ENCODE data around the gene FGF12.

FGF12 gene

GRCh38 chr3:192675958-192676649, 51.2 kb downstream of the FGF12 start:
- DNase-seq = no peak

GRCh38 chr3:192655628-192656027, 71.7 kb downstream of the FGF12 start:
- DNase-seq = no peak

GRCh38 chr3:192655040-192655439, 72.3 kb downstream of the FGF12 start:
- DNase-seq = no peak

GRCh38 chr3:192653862-192654261, 73.5 kb downstream of the FGF12 start:
- DNase-seq = no peak

- DNase-seq = no peak
Measured at GRCh38 chr3:192652727-192653126, 74.6 kb downstream of the FGF12 start.

GRCh38 chr3:192651836-192652512, 75.4 kb downstream of the FGF12 start:
- DNase-seq = no peak

GRCh38 chr3:192645437-192645836, 81.9 kb downstream of the FGF12 start:
- DNase-seq = peak; percentile 11

GRCh38 chr3:192642651-192643050, 84.7 kb downstream of the FGF12 start:
- no peak for DNase-seq

GRCh38 chr3:192641919-192642318, 85.4 kb downstream of the FGF12 start:
- no peak for DNase-seq

GRCh38 chr3:192639987-192640386, 87.4 kb downstream of the FGF12 start:
- DNase-seq = no peak

- DNase-seq = no peak
Measured at GRCh38 chr3:192637803-192638202, 89.5 kb downstream of the FGF12 start.

- DNase-seq = no peak
Measured at GRCh38 chr3:192636517-192637444, 90.6 kb downstream of the FGF12 start.

GRCh38 chr3:192629429-192629828, 97.9 kb downstream of the FGF12 start:
- no peak for DNase-seq

- no peak for DNase-seq
Measured at GRCh38 chr3:192621909-192622308, 105.4 kb downstream of the FGF12 start.

GRCh38 chr3:192620275-192620674, 107.1 kb downstream of the FGF12 start:
- no peak for DNase-seq

GRCh38 chr3:192611411-192611810, 115.9 kb downstream of the FGF12 start:
- DNase-seq = no peak

- no peak for DNase-seq
Measured at GRCh38 chr3:192608726-192609600, 118.4 kb downstream of the FGF12 start.

GRCh38 chr3:192607798-192608197, 119.5 kb downstream of the FGF12 start:
- no peak for DNase-seq

GRCh38 chr3:192597913-192598312, 129.4 kb downstream of the FGF12 start:
- DNase-seq = no peak

- peak; percentile 31 for DNase-seq
Measured at GRCh38 chr3:192597506-192597905, 129.8 kb downstream of the FGF12 start.

GRCh38 chr3:192578729-192579128, 148.6 kb downstream of the FGF12 start:
- no peak for DNase-seq

- no peak for DNase-seq
Measured at GRCh38 chr3:192577811-192578210, 149.5 kb downstream of the FGF12 start.

GRCh38 chr3:192577271-192577670, 150.1 kb downstream of the FGF12 start:
- no peak for DNase-seq
